NCI-H2081 (cell line): ENCODE results near the gene ARAP1.

Source experiments
- DNase-seq, 2 experiments: peaks; one replicate each; lab custom pipeline; 2025; lab: John Stamatoyannopoulos, UW

The ARAP1 gene

DNA sequence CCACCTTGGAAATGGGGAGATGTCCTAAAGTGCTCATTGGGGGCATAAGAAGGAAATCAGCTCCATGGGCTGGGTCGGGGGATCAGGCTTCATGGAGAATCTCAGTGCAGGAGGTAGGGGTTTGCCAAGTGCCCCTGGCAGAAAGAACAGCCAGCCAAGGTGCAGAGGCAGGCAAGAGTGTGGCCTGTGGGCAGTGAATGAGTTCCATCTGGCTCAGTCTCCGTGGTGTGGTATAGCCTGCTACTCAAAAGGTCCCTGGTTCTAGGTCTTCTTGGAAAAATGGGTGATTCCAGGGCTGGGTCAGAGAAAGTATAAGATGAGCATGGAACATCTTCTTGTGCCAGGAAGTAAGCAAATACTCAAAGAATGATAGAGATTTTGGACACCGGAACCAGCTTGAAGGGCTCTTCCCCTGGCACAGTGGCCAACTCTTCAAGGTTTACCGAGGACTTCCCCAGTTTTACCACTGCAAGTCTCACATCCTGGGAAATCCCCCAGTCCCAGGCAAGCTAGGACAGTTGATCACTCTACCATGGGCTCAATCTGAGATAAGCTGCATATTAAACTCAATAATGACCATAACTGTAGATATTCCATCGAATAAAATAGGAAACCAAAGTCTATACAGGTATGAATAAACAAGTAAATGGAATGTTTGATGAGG is 10.6 kb upstream of the ARAP1 start:
- no peak for DNase-seq

DNA sequence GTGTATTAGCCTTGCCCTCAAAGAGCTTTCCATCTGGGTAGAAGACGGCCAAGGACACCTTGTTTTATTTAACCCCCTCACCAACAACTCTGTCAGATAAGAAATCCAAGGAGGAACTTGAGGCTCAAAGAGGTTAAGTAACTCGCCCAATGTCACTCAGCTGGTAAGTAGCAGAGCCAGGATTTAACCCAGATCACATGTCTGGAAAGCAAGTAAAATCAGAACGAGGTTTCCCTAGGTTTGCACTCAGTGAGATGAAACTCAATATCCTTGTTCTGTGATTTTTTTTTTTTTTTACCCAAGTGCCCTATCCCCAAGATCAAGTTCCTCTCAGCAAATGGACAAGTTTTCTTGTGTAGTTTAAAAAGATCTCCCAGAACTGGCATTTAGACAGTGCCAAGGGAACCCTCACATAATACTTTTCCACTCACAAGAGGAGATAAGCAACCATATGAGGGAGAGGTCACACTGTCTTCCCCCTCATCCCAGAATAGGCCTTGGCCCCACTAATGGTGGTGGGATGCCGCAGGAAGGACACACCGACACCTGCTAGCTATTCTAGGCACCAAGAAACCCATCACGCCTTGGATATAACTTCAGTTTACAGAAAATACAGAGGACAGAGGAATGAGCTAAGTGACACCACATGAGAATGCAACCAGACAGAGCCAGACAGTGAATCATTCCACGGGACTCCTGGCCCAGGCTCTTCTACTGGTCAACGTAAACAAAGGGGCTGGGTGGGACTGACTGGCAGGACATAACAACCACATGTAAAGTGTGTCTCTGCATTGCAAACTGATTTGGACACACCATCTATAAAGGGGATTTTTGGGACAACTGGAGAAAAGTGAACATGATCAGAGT is 8.6 kb upstream of the ARAP1 start:
- no peak for DNase-seq

DNA sequence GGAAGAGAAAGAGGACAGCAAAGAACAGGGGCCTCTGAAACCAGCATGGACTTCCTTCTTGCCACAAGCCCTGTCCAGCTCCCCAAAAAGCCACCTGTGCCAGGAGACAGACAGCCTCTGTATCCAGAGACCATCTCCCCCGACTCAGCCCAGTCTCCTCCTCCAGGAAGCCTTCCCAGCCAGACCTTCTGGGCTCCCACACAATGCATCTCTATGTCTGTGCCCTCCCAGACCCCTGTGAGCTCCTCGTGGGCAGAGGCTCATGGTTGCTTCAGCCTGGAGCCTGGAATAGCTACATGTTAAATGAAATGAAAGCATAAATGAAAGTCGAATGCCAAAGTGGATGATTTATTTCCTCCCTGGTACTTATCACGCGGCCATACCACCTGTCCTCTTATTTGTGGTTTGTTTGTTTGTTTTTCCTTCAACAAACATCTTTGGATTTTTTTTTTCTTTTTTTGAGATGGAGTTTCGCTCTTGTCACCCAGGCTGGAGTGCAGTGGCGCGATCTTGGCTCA is 7.3 kb upstream of the ARAP1 start:
- peak in 1 of 2 experiments; percentile 5 for DNase-seq

DNA sequence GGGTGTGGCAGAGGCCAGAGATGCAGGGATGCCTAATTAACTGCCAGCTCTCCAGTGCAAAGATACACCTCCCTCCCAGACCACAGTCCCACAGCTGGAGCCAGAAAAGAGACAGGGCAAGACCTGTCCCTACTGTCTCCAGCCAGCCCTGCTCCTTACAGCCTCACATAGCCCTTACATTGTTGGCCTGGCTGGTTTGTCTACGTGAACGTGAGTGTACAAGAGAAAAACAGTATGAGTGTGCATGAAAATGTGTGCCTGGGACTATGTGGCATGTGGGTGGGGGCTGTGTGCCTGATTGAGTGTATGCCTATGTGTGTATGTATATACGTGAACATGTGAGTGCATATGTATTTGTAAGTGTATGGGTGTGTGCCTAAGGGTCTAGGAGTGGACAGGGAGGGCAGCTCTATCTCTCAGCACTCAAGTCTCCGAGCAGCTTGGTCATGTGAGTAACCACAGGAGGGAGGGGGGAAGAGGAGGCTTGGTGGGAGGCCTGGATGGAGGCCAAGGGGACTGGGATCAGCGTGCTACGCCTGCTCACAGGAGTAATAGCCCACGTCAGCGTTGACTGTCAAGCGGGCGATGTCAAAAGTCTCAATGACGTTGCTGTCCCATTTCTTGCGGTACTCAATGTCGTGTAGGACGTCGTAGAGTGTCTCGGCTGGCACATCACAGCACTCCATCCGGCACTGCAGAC is 6.6 kb upstream of the ARAP1 start:
- peak in 1 of 2 experiments; percentile 40 for DNase-seq

DNA sequence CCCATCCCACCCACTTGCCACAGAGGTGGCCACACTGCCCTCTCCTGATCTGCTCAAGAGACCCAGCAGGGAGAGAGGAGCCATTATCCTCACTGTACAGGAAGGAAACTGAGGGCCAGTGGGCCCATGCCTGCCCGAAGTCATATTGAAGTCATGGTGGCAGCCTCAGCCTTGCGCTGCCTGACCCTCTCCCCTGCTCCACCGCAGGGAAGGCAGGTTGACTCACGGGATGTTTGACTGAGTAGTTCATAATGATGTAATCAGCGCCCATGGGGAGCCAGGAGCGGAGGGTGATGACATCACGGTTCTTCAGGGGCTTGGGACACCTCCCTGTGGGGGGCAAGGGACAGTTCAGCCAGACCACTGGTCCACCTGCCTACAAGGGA is 6.1 kb upstream of the ARAP1 start:
- no peak for DNase-seq

DNA sequence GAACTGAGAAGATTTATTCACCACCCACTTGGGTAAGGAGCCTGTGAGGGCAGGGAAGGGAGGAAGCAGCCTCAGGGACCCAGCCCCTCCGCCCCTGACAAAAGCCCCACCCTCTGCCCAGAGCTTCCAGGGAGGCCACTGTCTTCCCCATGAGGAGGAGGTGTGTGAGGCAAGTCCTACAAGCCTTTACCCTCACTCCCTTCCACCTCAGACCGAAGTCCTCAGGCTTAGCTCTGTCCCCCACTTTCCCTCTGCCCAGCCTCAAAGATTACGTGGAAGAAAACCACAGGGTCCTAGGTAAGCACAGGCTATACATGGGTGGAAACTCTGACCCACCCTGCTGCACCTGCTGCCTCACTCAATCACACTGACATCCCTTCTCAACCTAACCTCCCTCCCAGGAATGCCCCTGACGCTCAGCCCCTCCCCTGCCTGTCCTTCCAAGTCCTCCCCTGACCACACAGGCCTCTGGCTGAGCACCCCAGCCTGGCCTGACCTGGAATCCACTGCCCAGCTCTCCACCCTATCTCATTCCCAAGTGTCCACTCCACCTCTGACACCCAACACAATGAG is 3.6 kb upstream of the ARAP1 start:
- no peak for DNase-seq

DNA sequence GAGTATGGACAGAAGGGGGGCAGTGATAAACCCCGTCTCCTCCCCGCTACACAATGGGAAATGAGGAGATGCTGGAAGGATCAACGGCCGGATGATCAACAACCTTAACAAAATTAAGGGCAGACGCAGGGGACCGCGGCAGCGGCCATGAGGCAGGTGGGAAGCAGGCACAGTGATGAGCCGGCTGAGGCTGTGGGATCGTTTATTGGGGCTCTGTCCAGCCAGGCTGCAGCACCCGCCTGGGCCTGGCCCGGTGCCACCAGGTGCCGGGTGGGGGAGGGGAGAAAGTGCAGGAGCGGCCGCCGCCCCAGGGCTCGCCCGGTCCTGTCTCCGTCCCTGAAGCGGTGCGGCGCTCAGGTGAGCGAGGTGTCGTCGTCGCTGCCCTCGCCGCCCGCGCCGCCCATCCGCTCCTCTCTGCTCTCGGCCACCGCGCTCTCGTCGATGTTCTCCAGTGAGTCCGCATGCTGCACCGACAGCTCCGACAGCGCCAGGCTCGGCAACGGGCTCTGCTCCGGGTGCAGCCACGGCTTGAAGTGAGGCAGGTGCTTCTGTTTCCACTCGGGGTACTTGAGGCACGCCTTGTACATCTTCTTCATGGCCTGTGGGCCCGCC is 2.4 kb upstream of the ARAP1 start:
- DNase-seq, result no peak

DNA sequence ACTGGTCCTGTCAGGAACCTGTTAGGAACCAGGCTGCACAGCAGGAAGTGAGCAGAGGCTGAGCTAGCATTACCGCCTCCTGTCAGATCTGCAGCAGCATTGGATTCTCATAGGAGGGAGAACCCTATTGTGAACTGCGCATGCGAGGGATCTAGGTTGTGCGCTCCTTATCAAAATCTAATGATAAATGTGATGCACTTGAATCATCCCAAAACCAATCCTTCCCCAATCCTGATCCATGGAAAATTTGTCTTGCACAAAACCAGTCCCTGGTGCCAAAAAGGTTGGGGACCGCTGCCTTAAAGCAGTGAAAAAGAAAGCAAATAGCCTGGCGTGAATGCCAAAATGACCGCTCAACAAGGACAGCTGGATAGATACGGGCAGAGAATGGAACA is 1.9 kb upstream of the ARAP1 start:
- no peak for DNase-seq

DNA sequence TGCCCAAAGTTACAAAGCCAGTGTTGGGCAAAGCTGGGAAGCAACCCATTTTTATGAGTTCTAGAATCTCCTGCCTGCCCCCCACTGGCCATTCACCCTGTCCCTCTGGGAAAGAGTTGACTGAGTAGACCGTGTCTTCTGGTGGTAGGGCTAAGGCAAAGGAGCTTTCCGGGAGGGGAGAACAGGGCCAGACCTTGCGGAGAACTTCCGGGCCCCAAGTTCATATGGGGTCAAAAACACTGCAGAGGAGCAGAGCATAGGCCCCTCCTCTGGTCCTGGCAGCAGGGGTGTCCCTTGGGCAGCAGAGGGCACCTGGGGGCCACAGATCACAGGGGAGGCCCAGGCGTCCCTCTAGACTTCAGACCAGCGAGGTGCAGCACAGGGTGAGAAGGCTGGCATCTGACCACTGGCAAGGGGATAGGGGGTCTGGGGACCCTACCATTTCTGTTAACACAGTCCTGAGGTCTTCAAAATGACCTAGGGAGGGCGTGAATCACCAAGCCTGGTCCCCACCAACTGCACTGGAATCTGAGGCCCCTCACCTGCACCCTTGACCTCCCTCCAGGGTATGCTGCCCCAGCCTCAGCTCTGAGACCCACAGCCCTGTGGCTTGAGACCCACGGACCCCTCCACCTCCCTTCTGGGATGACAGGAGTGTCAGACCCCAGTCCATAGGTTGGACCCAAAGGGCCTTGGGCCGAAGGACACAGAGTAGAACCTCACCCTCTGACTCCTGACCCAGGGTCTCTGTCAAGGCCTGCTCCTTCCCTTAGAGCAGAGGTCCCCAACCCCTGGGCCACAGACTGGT is 1.3 kb upstream of the ARAP1 start:
- no peak for DNase-seq

DNA sequence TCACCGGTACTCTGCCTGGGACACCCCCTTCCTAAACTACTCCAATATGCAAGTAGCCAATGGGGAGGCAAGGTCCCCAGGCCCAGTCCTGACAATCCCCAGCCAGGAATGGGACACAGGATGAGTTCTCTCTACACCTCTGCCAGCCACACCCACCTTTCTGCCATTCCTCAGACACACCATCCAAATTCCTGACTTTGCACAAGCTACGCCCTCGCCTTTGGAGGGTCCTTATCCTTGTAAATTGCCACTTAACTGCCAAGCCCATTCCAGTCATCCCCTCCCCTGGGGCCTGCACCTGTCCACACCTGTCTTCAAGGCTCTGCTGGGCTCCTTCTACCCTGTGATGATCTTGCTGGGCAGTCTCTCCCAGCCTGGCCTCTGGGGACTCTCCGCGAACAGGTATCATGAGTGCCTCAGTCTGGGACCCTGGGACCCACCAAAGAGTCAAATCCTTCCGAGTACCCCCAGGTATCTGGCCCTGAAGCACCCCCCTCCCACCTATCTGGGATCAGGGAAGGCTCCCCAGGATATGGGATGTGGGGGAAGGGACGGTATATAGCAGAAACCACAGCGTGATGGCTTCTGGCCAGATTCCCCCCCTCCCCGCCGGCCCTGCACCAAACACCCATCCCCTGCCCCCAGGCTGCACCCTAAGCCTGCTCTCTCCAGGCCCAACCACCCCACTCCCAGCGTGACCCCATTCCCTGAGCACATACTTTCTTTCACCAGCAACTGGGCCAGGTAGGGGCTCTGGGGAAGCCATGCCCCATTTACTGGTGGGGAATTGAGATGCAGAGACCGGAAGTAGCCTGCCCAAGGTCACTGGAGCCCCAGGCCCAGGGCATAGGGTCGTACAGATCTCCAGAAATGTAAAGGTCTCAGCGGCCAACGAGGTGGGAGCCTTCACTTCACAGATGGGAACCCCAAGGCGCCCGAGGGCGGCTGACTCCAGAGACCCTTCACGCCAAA is 806 bp downstream of the ARAP1 start:
- no peak for DNase-seq

DNA sequence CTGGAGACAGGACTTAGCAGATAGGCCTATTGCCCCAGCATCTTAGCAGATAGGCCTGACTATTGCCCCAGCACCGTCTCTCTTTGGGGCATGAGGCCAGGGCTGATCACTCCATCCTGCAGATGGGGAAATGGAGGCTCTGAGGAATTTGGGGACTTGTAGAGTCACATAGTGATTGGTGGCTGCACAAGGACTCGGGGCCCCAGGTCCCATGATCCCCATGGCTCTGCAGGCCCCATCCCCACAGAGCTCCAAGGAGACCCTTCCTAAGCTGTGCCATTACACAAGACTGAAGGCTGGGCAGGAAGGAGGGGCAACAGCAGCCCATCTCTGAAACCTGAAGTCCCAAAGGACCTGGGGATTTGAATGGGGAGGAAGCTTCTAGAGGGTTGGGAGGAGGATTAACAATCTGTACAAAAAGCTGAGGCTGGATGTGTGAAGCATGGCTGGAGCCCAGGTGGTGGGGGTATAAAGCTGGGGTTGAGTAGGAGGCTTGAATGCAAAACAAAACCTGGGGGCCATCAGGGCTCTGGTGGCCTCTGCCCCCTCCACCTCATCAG is 1.6 kb downstream of the ARAP1 start:
- no peak for DNase-seq

DNA sequence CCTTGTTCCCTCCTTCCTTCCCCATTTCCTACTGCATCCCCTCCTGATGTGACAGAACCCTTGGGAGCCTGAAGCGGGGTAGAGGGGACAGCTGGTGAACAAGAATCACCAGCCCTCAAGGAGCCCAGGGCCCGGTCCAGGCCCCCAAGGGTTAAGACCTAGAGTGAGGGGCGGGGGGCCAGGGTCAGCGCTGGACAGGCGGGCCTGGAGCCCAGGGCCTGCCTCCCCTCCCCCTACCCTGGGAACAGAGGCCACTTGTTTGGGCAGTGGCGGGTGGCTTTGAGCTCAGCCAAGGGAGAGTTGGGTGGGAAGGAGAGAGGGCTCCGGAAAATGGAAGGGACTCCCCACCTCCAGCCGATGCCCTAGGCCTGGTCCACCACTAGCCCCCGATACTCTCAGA is 2.1 kb downstream of the ARAP1 start:
- no peak for DNase-seq

DNA sequence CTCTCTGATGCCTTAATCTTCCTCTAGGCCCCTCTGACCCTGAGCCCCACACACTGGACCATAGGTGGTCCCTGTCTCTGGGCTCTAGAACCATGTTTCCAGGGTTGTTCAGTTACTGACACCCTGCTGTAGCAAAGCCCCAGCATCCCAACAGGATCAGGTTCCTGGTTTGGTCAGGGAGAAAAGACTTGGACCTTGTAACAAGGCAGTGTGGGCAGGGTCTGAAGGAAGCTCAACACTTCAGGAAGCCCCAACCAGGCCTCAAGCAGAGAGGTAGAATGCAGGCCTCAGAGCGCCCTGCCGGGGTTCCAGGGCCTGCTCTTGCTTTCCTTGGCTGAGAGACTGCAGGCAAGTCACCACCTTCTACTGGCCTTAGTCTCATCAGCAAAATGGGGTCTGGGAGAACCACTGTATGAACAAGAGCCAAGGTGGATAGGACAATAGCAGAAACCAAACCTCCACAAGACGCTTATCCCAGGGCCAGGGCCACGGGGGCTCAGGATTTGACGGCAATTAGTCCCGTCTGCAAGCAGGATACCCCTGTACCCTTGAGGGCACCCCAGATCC is 4.8 kb downstream of the ARAP1 start:
- no peak for DNase-seq

DNA sequence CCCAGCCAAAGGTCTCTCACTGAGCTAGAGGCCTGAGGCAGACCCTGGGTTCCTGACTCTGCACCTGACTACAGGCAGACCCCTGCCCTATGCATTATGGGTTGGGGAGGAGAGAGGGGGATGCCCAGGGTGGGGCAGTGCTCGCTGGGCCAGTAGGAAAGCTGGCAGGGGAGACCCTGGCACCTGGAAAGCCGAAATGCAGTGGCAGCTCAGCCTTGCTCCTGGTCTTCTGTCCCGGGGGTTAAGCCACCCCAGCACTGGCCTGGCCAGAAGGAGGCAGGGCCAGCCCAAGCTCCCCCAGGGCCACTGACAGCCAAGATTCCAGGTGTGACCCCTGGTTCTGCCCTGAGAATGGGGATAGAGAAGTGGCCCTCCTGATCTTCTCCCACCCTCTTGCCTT is 5.4 kb downstream of the ARAP1 start:
- DNase-seq, result no peak

DNA sequence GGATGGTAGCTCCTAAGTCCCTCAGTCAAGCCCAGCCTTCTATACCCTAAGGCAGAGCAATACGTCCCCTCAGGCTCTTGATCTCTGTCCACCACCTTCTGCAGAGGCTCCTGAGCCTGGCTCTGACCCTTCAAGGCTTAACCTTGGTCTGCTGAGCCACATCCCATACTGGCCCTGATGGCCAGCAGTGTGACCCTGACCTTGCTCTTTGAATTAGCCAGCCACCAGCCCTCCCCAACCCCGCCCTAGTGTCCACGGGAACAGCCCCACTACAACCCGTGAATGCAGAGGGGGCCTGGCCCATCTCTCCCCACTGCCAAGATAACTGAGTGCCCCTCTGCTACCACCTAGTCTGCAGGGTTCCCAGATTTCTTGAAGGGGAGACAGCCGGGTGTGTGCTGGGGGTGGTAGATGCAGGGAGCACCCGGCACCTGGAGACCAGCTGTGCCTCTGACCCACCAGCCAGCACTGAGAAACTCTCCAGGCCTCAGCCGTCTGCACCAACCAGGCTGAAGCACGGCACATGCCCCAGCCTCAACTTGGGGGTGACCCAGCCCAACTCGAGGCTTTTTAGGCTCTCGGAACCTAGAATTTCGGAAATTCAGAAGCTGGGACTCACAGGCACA is 6.2 kb downstream of the ARAP1 start:
- no peak for DNase-seq

DNA sequence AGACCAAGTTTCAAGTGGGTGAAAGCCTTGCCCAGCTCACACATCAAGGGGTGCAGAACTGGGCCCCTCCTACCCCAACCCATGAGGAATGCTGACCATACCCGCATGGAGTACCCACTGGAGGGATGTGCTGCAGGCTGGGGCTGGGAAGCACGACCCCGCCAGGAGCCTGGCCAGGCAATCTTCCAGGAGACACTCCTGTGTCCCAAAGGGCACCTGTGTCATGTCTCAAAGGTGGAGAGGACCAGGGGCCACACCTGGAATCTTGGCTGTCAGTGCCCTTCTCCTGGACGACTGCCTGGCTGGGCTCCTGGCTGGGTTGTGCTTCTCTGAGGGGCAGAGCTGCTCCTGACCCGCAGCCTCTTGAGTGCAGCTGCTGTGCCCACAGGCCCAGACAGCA is 6.7 kb downstream of the ARAP1 start:
- DNase-seq, result no peak

DNA sequence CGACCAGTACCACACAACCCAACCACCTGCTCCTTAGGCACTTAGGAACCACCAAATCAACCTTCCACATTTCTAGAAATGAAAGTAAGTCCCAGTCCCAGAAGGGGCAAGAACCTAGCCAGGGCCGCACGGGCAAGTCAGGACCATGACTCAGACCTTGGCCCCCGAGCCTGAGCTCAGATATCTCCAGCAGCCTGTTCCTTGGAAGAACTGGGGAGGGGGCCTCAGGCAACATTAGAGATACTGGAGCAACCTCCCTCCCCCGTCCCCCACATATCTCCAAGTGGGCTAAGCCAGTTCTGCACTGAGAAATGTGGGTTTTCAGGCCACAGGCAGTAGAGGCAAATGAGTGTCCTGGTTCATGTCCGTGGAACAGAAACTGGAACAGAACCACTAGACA is 7.7 kb downstream of the ARAP1 start:
- DNase-seq, result no peak

DNA sequence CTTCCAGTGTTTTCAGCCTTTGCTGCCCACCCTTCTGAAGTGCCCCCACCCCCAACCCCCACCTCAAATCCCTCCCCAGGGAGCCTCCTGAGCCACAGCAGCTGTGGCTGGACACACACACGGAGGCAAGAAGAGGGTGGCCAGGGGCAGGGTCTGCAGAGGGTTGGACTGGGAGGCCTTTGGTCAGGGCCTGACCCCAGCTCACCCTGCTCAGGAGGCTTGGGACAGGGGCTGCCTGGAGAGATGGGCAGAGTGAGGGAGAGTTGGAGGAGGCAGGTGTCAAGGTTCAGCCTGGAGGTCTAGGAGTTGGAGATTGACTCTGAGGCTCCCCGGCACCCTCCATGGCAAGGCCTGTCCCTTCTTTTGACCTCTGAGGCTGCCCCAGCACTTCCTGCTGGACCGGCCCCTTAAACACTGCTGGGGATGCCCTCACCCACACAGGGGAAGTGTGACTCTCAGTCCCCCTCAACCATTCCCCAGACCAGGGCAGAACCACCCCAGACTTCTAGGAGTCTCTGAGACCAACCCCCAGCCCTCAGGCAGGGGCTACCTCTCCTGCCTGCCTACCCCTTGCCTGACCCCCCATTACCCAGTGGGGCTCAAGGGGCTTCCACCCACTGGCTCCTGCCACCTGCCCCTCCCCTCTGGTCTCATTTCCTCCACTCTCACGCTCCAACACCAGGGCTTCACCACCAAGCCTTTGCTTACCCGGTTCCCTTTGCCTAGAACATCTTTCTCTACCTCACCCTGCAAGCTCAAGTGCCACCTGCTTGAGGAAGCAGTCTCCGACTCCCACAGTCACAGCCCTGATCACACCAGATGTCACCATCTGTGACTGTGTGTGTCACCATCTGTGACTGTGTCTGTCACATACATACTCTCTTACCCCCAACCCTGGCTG is 8.6 kb downstream of the ARAP1 start:
- DNase-seq, result no peak
